ENCODE data around the gene TRNAU1AP.

The TRNAU1AP gene

GRCh38 chr1:28602536-28603439 lies 49.9 kb downstream of the TRNAU1AP start:
- no peak for DNase-seq (ENCODE audit: low read depth, low spot score)
- peak overlapping the region; percentile 45 for H3K27ac ChIP-seq

DNA sequence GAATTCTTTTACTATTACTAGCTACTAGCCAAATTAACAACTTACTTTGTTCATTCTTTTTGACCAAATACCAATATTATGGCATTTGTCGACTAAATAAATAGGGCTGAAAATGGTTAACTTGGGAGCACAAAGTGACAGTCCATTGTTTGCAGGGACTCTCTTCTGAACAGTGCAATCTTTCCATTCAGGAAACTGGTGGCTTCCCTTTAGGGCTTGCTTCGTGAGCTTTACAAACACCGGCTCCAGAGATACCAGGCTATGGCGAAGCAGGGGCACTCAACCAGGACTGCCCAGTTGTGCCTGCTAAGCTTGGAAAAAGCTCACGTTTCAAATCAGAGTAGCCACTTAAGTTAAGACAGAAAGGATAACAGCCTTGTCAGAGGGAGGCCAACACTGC lies 51.5 kb downstream of the TRNAU1AP start:
- DNase-seq (ENCODE audit: low read depth, low spot score), result no peak
- H3K27ac ChIP-seq, result no peak overlapping the region

- H3K27ac ChIP-seq, result no peak overlapping the region
- DNase-seq (ENCODE audit: low read depth, low spot score), result no peak
Measured at GRCh38 chr1:28604962-28605361, 52.1 kb downstream of the TRNAU1AP start.

DNA sequence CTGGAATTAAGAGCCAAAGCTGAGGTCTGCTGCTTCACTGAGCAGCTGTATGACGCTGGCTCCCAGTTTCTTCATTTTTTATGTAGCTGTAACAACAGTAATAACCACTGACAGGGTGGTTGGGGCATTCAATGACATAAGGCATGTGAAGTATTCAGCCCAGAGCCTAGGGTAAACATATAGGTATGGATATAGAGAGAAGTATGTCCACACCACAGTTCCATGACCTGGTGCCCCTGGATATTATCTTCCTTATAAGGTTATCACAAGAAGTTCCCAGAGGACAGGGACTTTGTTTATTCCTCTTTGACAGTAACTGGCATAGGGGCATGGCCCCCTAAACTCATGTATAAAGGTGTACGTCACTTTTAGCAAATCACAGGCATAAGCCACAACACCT lies 53.9 kb downstream of the TRNAU1AP start:
- no peak for DNase-seq (ENCODE audit: low read depth, low spot score)

GRCh38 chr1:28613175-28613574 lies 60.3 kb downstream of the TRNAU1AP start:
- DNase-seq (ENCODE audit: low read depth, low spot score), result no peak
- H3K27ac ChIP-seq, result no peak overlapping the region

More for the DNA sequence above, 53.9 kb downstream of the TRNAU1AP start:
- H3K27ac ChIP-seq, result no peak overlapping the region
